IPS-18a (cell line): ENCODE measurements around the gene TET1.
"Not testable (repeated sequence)": the region's sequence is repeated elsewhere in the genome, so short reads cannot be mapped to it uniquely, and the experiment has no call there.

Source experiments
- H3K27ac ChIP-seq: one replicate; pipeline ENCODE4 v1.5.1; 2013; ENCODE audit warnings: low read length
- H3K27me3 ChIP-seq: one replicate; pipeline ENCODE4 v1.6.1; 2013; ENCODE audit warnings: mild to moderate bottlenecking, low read length; ENCODE audit not compliant: control insufficient read depth, insufficient read depth
- H3K36me3 ChIP-seq: one replicate; pipeline ENCODE4 v1.6.1; 2013; ENCODE audit warnings: low read depth, low read length; ENCODE audit not compliant: control insufficient read depth
- H3K4me1 ChIP-seq: one replicate; pipeline ENCODE4 v1.6.1; 2013; ENCODE audit warnings: low read depth, low read length; ENCODE audit not compliant: control insufficient read depth
- H3K4me3 ChIP-seq: one replicate; pipeline ENCODE4 v1.5.1; 2013; ENCODE audit warnings: low read length
- H3K9ac ChIP-seq: one replicate; pipeline ENCODE4 v1.6.1; 2013; ENCODE audit warnings: mild to moderate bottlenecking, low read length, moderate library complexity
- H3K9me3 ChIP-seq: one replicate; pipeline ENCODE4 v1.6.1; 2013; ENCODE audit warnings: low read depth, low read length; ENCODE audit not compliant: control insufficient read depth

The TET1 gene

GRCh38 chr10:68625316-68625921 lies 65.3 kb downstream of the TET1 start:
- H3K4me1 ChIP-seq: peaks cover 3% of the 10 kb centered on the region
- no peaks in the 10 kb centered on the region for H3K27me3 ChIP-seq
- H3K4me3 ChIP-seq: no peak overlapping the region
- H3K9me3 ChIP-seq: no peaks in the 10 kb centered on the region
- H3K27ac ChIP-seq: no peak overlapping the region
- H3K9ac ChIP-seq: no peak overlapping the region
- no peaks in the 10 kb centered on the region for H3K36me3 ChIP-seq

GRCh38 chr10:68628576-68629127 lies 68.5 kb downstream of the TET1 start:
- Histone ChIP-seq H3K9me3 (no peaks in the 10 kb centered on the region), H3K27me3 (no peaks in the 10 kb centered on the region), H3K9ac (no peak overlapping the region), H3K36me3 (no peaks in the 10 kb centered on the region), H3K4me3 (no peak overlapping the region), H3K4me1 (no peaks in the 10 kb centered on the region), H3K27ac (no peak overlapping the region)

- not testable (repeated sequence) for H3K4me3 ChIP-seq, H3K27ac ChIP-seq, H3K4me1 ChIP-seq, H3K9ac ChIP-seq, H3K27me3 ChIP-seq, H3K9me3 ChIP-seq, H3K36me3 ChIP-seq
Measured at GRCh38 chr10:68632271-68632560, 72.1 kb downstream of the TET1 start.

GRCh38 chr10:68633281-68633680 lies 73.1 kb downstream of the TET1 start:
- Histone ChIP-seq H3K9me3 (no peaks in the 10 kb centered on the region), H3K27me3 (no peaks in the 10 kb centered on the region), H3K36me3 (no peaks in the 10 kb centered on the region), H3K27ac (no peak overlapping the region), H3K4me1 (no peaks in the 10 kb centered on the region), H3K9ac (no peak overlapping the region), H3K4me3 (no peak overlapping the region)

GRCh38 chr10:68633816-68634466 lies 73.8 kb downstream of the TET1 start:
- Histone ChIP-seq H3K36me3 (no peaks in the 10 kb centered on the region), H3K9me3 (no peaks in the 10 kb centered on the region), H3K27me3 (no peaks in the 10 kb centered on the region), H3K4me3 (no peak overlapping the region), H3K4me1 (no peaks in the 10 kb centered on the region), H3K9ac (no peak overlapping the region), H3K27ac (no peak overlapping the region)

- no peak overlapping the region for H3K27ac ChIP-seq
- H3K27me3 ChIP-seq: no peaks in the 10 kb centered on the region
- no peaks in the 10 kb centered on the region for H3K9me3 ChIP-seq
- H3K9ac ChIP-seq: no peak overlapping the region
- H3K36me3 ChIP-seq: no peaks in the 10 kb centered on the region
- H3K4me1 ChIP-seq: no peaks in the 10 kb centered on the region
- H3K4me3 ChIP-seq: no peak overlapping the region
Measured at GRCh38 chr10:68636335-68636734, 76.2 kb downstream of the TET1 start.

- H3K36me3 ChIP-seq: peaks cover 33% of the 10 kb centered on the region
- H3K4me3 ChIP-seq, H3K9me3 ChIP-seq, H3K27me3 ChIP-seq, H3K27ac ChIP-seq, H3K4me1 ChIP-seq, H3K9ac ChIP-seq: not testable (repeated sequence)
Measured at GRCh38 chr10:68643550-68643949, 83.4 kb downstream of the TET1 start.

- Histone ChIP-seq H3K9me3 (no peaks in the 10 kb centered on the region), H3K27me3 (no peaks in the 10 kb centered on the region), H3K4me1 (no peaks in the 10 kb centered on the region), H3K9ac (no peak overlapping the region), H3K36me3 (peaks cover 46% of the 10 kb centered on the region), H3K27ac (no peak overlapping the region), H3K4me3 (no peak overlapping the region)
Measured at GRCh38 chr10:68647672-68648341, 87.7 kb downstream of the TET1 start.

- Histone ChIP-seq H3K27me3 (no peaks in the 10 kb centered on the region), H3K27ac (no peak overlapping the region), H3K36me3 (peaks cover 17% of the 10 kb centered on the region), H3K9me3 (no peaks in the 10 kb centered on the region), H3K4me1 (no peaks in the 10 kb centered on the region), H3K9ac (no peak overlapping the region), H3K4me3 (no peak overlapping the region)
Measured at GRCh38 chr10:68655620-68656126, 95.5 kb downstream of the TET1 start.

- H3K36me3 ChIP-seq: peaks cover 52% of the 10 kb centered on the region
- no peaks in the 10 kb centered on the region for H3K9me3 ChIP-seq
- no peaks in the 10 kb centered on the region for H3K4me1 ChIP-seq
- H3K27me3 ChIP-seq: no peaks in the 10 kb centered on the region
- H3K4me3 ChIP-seq: no peak overlapping the region
- H3K27ac ChIP-seq: no peak overlapping the region
- no peak overlapping the region for H3K9ac ChIP-seq
Measured at GRCh38 chr10:68665841-68666240, 105.7 kb downstream of the TET1 start.

- peaks cover 56% of the 10 kb centered on the region for H3K36me3 ChIP-seq
- no peak overlapping the region for H3K9ac ChIP-seq
- no peaks in the 10 kb centered on the region for H3K27me3 ChIP-seq
- H3K4me1 ChIP-seq: no peaks in the 10 kb centered on the region
- no peak overlapping the region for H3K27ac ChIP-seq
- no peak overlapping the region for H3K4me3 ChIP-seq
- H3K9me3 ChIP-seq: no peaks in the 10 kb centered on the region
Measured at GRCh38 chr10:68666280-68666760, 106.2 kb downstream of the TET1 start.
